ENCODE data around the gene KCNJ9. TPM values are rescaled to one million over a fixed set of nuclear protein-coding genes. Genes with fewer than 3 reads are reported as not detected.

The KCNJ9 gene
- total RNA-seq: not detected in 2 replicates

GRCh38 chr1:160081261-160081936, at the start of gene KCNJ9:
TSS of gene KCNJ9 (plus strand) at chr1:160081538. CDS start at chr1:160084031, 2,493 bp downstream.

GRCh38 chr1:160069460-160070231, 11.7 kb upstream of the KCNJ9 start, which contains the start of gene KCNJ10:
TSS of gene KCNJ10 (minus strand) at chr1:160070160. CDS start at chr1:160042532, 27,628 bp downstream.

GRCh38 chr1:160097911-160098851, 16.8 kb downstream of the KCNJ9 start, which contains the start of gene IGSF8:
TSS of gene IGSF8 (minus strand) at chr1:160098619. CDS start at chr1:160098472, 147 bp downstream.

GRCh38 chr1:160115545-160116282, 34.4 kb downstream of the KCNJ9 start, which contains the start of gene ATP1A2:
TSS of gene ATP1A2 (plus strand) at chr1:160115759. CDS start at chr1:160115862, 103 bp downstream.

Other genes with a start within 250 kb of the KCNJ9 start
- gene VSIG8, start 218.9 kb upstream of the KCNJ9 start, total RNA-seq: not detected in 2 replicates
- gene CFAP45, start 181.4 kb upstream of the KCNJ9 start, total RNA-seq: 1.1 and 1.6 TPM in 2 replicates
- gene TAGLN2, start 156.0 kb upstream of the KCNJ9 start, total RNA-seq: 454 and 578 TPM in 2 replicates
- 0.07 TPM in 1 of 2 replicates, not detected in the other for gene IGSF9, start 135.9 kb upstream of the KCNJ9 start, total RNA-seq
- not detected in 2 replicates for gene SLAMF9, start 127.3 kb upstream of the KCNJ9 start, total RNA-seq
- 6.5 and 6.9 TPM in 2 replicates for gene PIGM, start 49.5 kb upstream of the KCNJ9 start, total RNA-seq
- not detected in 2 replicates for gene KCNJ10, start 11.4 kb upstream of the KCNJ9 start, total RNA-seq
- 7.6 and 9.8 TPM in 2 replicates for gene IGSF8, start 17.1 kb downstream of the KCNJ9 start, total RNA-seq
- not detected in 2 replicates for gene ATP1A2, start 34.2 kb downstream of the KCNJ9 start, total RNA-seq
- gene ATP1A4, start 70.1 kb downstream of the KCNJ9 start, total RNA-seq: not detected in 2 replicates
- gene CASQ1, start 109.0 kb downstream of the KCNJ9 start, total RNA-seq: not detected in 2 replicates
- gene PEA15, start 123.8 kb downstream of the KCNJ9 start, total RNA-seq: 154 and 208 TPM in 2 replicates
- 91.8 and 96.1 TPM in 2 replicates for gene DCAF8, start 181.0 kb downstream of the KCNJ9 start, total RNA-seq
- gene PEX19, start 203.6 kb downstream of the KCNJ9 start, total RNA-seq: 26.6 and 33.9 TPM in 2 replicates